Measurements from ENCODE around the gene CACNA2D3. TPM values are rescaled to one million over a fixed set of nuclear protein-coding genes. Genes with fewer than 3 reads are reported as not detected.
"Not testable (repeated sequence)": the region's sequence is repeated elsewhere in the genome, so short reads cannot be mapped to it uniquely, and the experiment has no call there.

Gene CACNA2D3
- total RNA-seq, 1 donor from 2014 or later: 3.6 TPM

- intact Hi-C loops (cut with DNase I): no loop called here
These were observed 511.7 kb downstream of the CACNA2D3 start for GRCh38 chr3:54634122-54634469.

GRCh38 chr3:54639790-54640372 lies 517.5 kb downstream of the CACNA2D3 start:
- H3K4me3 ChIP-seq; ATAC-seq; H3K9me3 ChIP-seq; intact Hi-C loops (cut with DNase I); H3K27me3 ChIP-seq (ENCODE audit: low read depth); H3K36me3 ChIP-seq; H3K27ac ChIP-seq; DNase-seq; H3K4me1 ChIP-seq: not testable (repeated sequence)

More at GRCh38 chr3:54634122-54634469, 511.7 kb downstream of the CACNA2D3 start:
- no peak for ATAC-seq
- no peaks in the 10 kb centered on the region for H3K27me3 ChIP-seq (ENCODE audit: low read depth)
- no peak for TF ChIP-seq CTCF (IDR thresholded peaks at IDR 0.05)
- DNase-seq: no peak
- no peak overlapping the region for H3K4me3 ChIP-seq
- no peaks in the 10 kb centered on the region for H3K9me3 ChIP-seq
- no peaks in the 10 kb centered on the region for H3K4me1 ChIP-seq
- no peak overlapping the region for H3K27ac ChIP-seq
- H3K36me3 ChIP-seq: no peaks in the 10 kb centered on the region

- Histone ChIP-seq H3K9me3 (no peaks in the 10 kb centered on the region), H3K4me3 (no peak overlapping the region), H3K36me3 (no peaks in the 10 kb centered on the region), H3K27me3 (ENCODE audit: low read depth) (no peaks in the 10 kb centered on the region), H3K4me1 (no peaks in the 10 kb centered on the region), H3K27ac (no peak overlapping the region)
- no peak for TF ChIP-seq CTCF (IDR thresholded peaks at IDR 0.05)
- no peak for ATAC-seq
- DNase-seq: no peak
- intact Hi-C loops (cut with DNase I): no loop called here
These were observed 519.1 kb downstream of the CACNA2D3 start for GRCh38 chr3:54641226-54642014.

GRCh38 chr3:54642147-54642546 lies 519.8 kb downstream of the CACNA2D3 start:
- H3K27ac ChIP-seq: no peak overlapping the region
- TF ChIP-seq CTCF (IDR thresholded peaks at IDR 0.05): no peak

GRCh38 chr3:54647721-54648120 lies 525.4 kb downstream of the CACNA2D3 start:
- TF ChIP-seq CTCF (IDR thresholded peaks at IDR 0.05): no peak
- H3K27me3 ChIP-seq (ENCODE audit: low read depth): no peaks in the 10 kb centered on the region
- H3K4me1 ChIP-seq: no peaks in the 10 kb centered on the region
- DNase-seq: no peak
- ATAC-seq: no peak
- H3K4me3 ChIP-seq: no peak overlapping the region
- no peaks in the 10 kb centered on the region for H3K9me3 ChIP-seq
- intact Hi-C loops (cut with DNase I): no loop called here
- no peak overlapping the region for H3K27ac ChIP-seq
- no peaks in the 10 kb centered on the region for H3K36me3 ChIP-seq

More at GRCh38 chr3:54642147-54642546, 519.8 kb downstream of the CACNA2D3 start:
- intact Hi-C loops (cut with DNase I): no loop called here
- Histone ChIP-seq H3K9me3 (no peaks in the 10 kb centered on the region), H3K27me3 (ENCODE audit: low read depth) (no peaks in the 10 kb centered on the region), H3K4me3 (no peak overlapping the region), H3K36me3 (no peaks in the 10 kb centered on the region), H3K4me1 (no peaks in the 10 kb centered on the region)
- no peak for ATAC-seq
- no peak for DNase-seq

- intact Hi-C loops (cut with DNase I): no loop called here
- no peak for TF ChIP-seq CTCF (IDR thresholded peaks at IDR 0.05)
These were observed 527.2 kb downstream of the CACNA2D3 start for GRCh38 chr3:54649551-54649950.

More at GRCh38 chr3:54649551-54649950, 527.2 kb downstream of the CACNA2D3 start:
- H3K4me3 ChIP-seq: no peak overlapping the region
- no peaks in the 10 kb centered on the region for H3K27me3 ChIP-seq (ENCODE audit: low read depth)
- H3K27ac ChIP-seq: no peak overlapping the region
- ATAC-seq (no peak), DNase-seq (no peak)
- H3K36me3 ChIP-seq: no peaks in the 10 kb centered on the region
- H3K9me3 ChIP-seq: no peaks in the 10 kb centered on the region
- no peaks in the 10 kb centered on the region for H3K4me1 ChIP-seq
